Lung (tissue), 12 donors: ENCODE data around the gene MED12L. TPM values are rescaled to one million over a fixed set of nuclear protein-coding genes. Genes with fewer than 3 reads are reported as not detected.

Experiments used
- ATAC-seq: fragments of 200-7000 bp; cut with Tn5 transposase; one replicate; pipeline ENCODE4 v1.9.1; 2020; ENCODE audit warnings: moderate number of reproducible peaks; ENCODE audit not compliant: insufficient read depth, low FRiP score
- DNase-seq, 3 donors: peaks; one replicate each; pipeline ENCODE4 v3.0.0-alpha.2; 2013 to 2017
- H3K27ac ChIP-seq, 2 donors: one replicate each; pipeline ENCODE4 v1.5.1; 2013; ENCODE audit warnings: mild to moderate bottlenecking in 2 of 2, moderate library complexity in 2 of 2, control low read depth in 1 of 2, inconsistent platforms in 1 of 2, low read depth in 1 of 2, low read length in 1 of 2
- H3K27me3 ChIP-seq, 3 donors: one replicate each; pipeline ENCODE4 v1.5.1; 2013; ENCODE audit warnings: low read length in 2 of 3; ENCODE audit not compliant: control insufficient read depth in 3 of 3, insufficient read depth in 3 of 3
- H3K36me3 ChIP-seq, 4 donors: one replicate each; pipeline ENCODE4 v1.5.1; 2013; ENCODE audit warnings: low read length in 4 of 4, mild to moderate bottlenecking in 1 of 4, moderate library complexity in 1 of 4; ENCODE audit not compliant: control insufficient read depth in 4 of 4, insufficient read depth in 4 of 4
- H3K4me1 ChIP-seq, 5 donors: one replicate each; pipeline ENCODE4 v1.5.1; 2013; ENCODE audit warnings: low read length in 5 of 5, mild to moderate bottlenecking in 2 of 5, moderate library complexity in 1 of 5; ENCODE audit not compliant: control insufficient read depth in 5 of 5, insufficient read depth in 5 of 5
- H3K4me3 ChIP-seq: one replicate; pipeline ENCODE4 v1.5.1; 2013; ENCODE audit warnings: mild to moderate bottlenecking, control low read depth, moderate library complexity
- H3K9ac ChIP-seq, 2 donors: one replicate each; pipeline ENCODE4 v1.5.1; 2013; ENCODE audit warnings: low read length in 2 of 2, control low read depth in 1 of 2; ENCODE audit not compliant: insufficient read depth in 1 of 2
- H3K9me3 ChIP-seq, 4 donors: one replicate each; pipeline ENCODE4 v1.5.1; 2013; ENCODE audit warnings: low read length in 3 of 4, mild to moderate bottlenecking in 1 of 4, moderate library complexity in 1 of 4; ENCODE audit not compliant: control insufficient read depth in 4 of 4, insufficient read depth in 3 of 4
- CTCF ChIP-seq: IDR thresholded peaks from 2 replicates; pipeline ENCODE4 v1.5.1; 2012; ENCODE audit warnings: mild to moderate bottlenecking; ENCODE audit errors: control extremely low read depth, extremely low read depth
- WGBS, 2 donors: extraction: QIAGEN DNeasy Blood & Tissue Kit; methylation state at CpG; one replicate each; pipeline ENCODE4 v1.1.7; 2013; 5-methylcytosine and 5-hydroxymethylcytosine counted together
- polyA plus RNA-seq, 2 donors: library from polyadenylated mRNA; stranded (reverse); fragments of 200-250 nt; gene quantifications; one replicate each; pipeline ENCODE4 v1.2.1, GENCODE V29; 2013
- total RNA-seq, 2 donors: library from RNA; depleted of rRNA in 1 of 2; stranded (reverse); fragments of >200 nt in 1 of 2; gene quantifications; one replicate each; pipeline ENCODE4 v1.2.1, GENCODE V29; 2014 to 2021
- donor health status: control.
- donor health status: control.
- donor health status: Bipolar disorder and iron deficiency.
- donor health status: healthy.
- donor health status: DM: yes; HTN: yes; CAD: no.

The MED12L gene
- total and polyA plus RNA-seq, 4 donors, result 0.02 to 0.82 (median 0.30) TPM

GRCh38 chr3:151133917-151134450 is 48.5 kb downstream of the MED12L start:
- H3K27ac ChIP-seq, result no peak overlapping the region
- peaks cover 0 to 2% (median 2%) of the 10 kb centered on the region in 3 donors for H3K27me3 ChIP-seq
- DNase-seq (no peak), ATAC-seq (no peak)
- H3K9ac ChIP-seq, result no peak overlapping the region
- H3K4me1 ChIP-seq, result no peaks in the 10 kb centered on the region
- 75% methylated on average over 8 of the region's 8 CpGs for WGBS, 2 donors
- no peak overlapping the region for H3K4me3 ChIP-seq
- H3K9me3 ChIP-seq, result no peaks in the 10 kb centered on the region
- TF ChIP-seq CTCF, result no peak
- no peaks in the 10 kb centered on the region for H3K36me3 ChIP-seq

GRCh38 chr3:151135541-151136337 is 50.3 kb downstream of the MED12L start:
- peaks cover 0 to 2% (median 2%) of the 10 kb centered on the region in 3 donors for H3K27me3 ChIP-seq
- H3K4me3 ChIP-seq, result no peak overlapping the region
- H3K36me3 ChIP-seq, result no peaks in the 10 kb centered on the region
- ATAC-seq (no peak), DNase-seq (peak in 2 of 3 donors; percentile 39 to 55)
- H3K9ac ChIP-seq, result no peak overlapping the region
- no peak for TF ChIP-seq CTCF
- no peaks in the 10 kb centered on the region for H3K9me3 ChIP-seq
- WGBS, 2 donors, result 42 to 53% methylated on average over 5 of the region's 5 CpGs
- H3K4me1 ChIP-seq, result no peaks in the 10 kb centered on the region
- no peak overlapping the region for H3K27ac ChIP-seq

GRCh38 chr3:151142929-151143328 is 57.5 kb downstream of the MED12L start:
- Histone ChIP-seq H3K4me1 (peaks cover 0 to 12% (median 0%) of the 10 kb centered on the region in 5 donors), H3K9ac (no peak overlapping the region), H3K36me3 (no peaks in the 10 kb centered on the region), H3K27ac (no peak overlapping the region), H3K27me3 (peaks cover 0 to 5% (median 0%) of the 10 kb centered on the region in 3 donors), H3K9me3 (no peaks in the 10 kb centered on the region), H3K4me3 (no peak overlapping the region)
- TF ChIP-seq CTCF, result no peak
- WGBS, 2 donors, result 71 to 80% methylated on average over 5 of the region's 5 CpGs
- no peak for ATAC-seq
- peak in 2 of 3 donors; percentile 21 to 29 for DNase-seq
